Central memory CD8-positive, alpha-beta T cell (primary cell): ENCODE results near the gene CHP1.
"Not testable (repeated sequence)": the region's sequence is repeated elsewhere in the genome, so short reads cannot be mapped to it uniquely, and the experiment has no call there.

Experiments used
- ATAC-seq: fragments of 150-1000 bp; cut with Tn5 transposase; replicated peaks from 2 replicates; pipeline ENCODE4 v1.10.0; 2022; ENCODE audit warnings: mild to moderate bottlenecking, moderate FRiP score, moderate number of reproducible peaks; ENCODE audit not compliant: poor library complexity, severe bottlenecking; ENCODE audit errors: extremely low read depth
- DNase-seq, 2 donors: peaks; one replicate each; pipeline ENCODE4 v3.0.0; 2021; ENCODE audit warnings: low spot score in 2 of 2
- H3K27ac Mint-ChIP-seq: one replicate; pipeline ENCODE4 v1.8.0; 2022; ENCODE audit warnings: low read depth, mild to moderate bottlenecking, moderate library complexity, mixed read lengths
- H3K27me3 Mint-ChIP-seq: one replicate; pipeline ENCODE4 v1.8.0; 2022; ENCODE audit warnings: mixed read lengths
- H3K36me3 Mint-ChIP-seq: one replicate; pipeline ENCODE4 v1.8.0; 2022; ENCODE audit warnings: mild to moderate bottlenecking, moderate library complexity, mixed read lengths; ENCODE audit not compliant: insufficient read depth
- H3K4me1 Mint-ChIP-seq: one replicate; pipeline ENCODE4 v1.8.0; 2022; ENCODE audit warnings: mixed read lengths
- H3K4me3 Mint-ChIP-seq: one replicate; pipeline ENCODE4 v1.8.0; 2022; ENCODE audit warnings: mild to moderate bottlenecking, moderate library complexity, mixed read lengths
- H3K9me3 Mint-ChIP-seq: one replicate; pipeline ENCODE4 v1.8.0; 2022; ENCODE audit warnings: mixed read lengths

Gene CHP1

DNA sequence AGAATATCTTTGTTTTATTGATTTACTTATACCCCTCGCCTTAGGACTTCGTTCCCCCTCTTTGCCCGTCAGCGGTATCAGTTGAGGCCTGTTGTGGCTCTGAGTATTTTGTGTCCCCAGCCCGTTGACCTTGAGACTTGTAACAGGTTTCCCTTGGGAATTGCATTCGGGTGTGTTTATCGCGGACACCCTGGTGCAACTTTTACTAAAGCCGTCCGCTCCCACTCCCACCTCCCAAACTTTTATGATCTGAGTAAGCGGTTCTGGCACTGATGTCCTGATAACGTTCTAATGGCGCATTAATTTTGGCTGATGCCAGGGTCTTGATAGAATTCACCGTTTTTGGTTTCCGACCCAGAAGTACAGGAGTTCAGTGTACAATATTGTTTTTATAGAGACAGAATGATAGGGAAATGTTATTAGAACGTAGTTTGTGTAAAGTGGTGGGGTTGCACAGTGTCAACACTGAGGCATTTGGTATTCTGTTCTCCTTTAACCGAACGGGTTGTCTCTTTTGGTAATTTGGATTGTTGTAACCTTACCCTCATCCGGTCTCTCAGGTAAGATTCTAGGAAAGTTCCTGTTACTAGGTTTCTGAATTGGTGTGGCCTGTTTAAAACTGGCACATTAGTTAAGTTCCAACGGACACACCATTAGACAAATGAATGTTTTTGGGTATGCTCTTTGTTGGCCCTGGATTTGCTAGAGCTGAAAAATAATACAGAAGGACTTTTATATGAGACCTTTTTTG is 53.5 kb downstream of the CHP1 start:
- Mint-ChIP-seq H3K27me3 (no peaks in the 10 kb centered on the region), H3K4me3 (peak overlapping the region; percentile 96), H3K36me3 (peaks cover 60% of the 10 kb centered on the region), H3K9me3 (no peaks in the 10 kb centered on the region), H3K27ac (peak overlapping the region; percentile 99), H3K4me1 (peaks cover 42% of the 10 kb centered on the region)
- DNase-seq (no peak), ATAC-seq (no peak)

DNA sequence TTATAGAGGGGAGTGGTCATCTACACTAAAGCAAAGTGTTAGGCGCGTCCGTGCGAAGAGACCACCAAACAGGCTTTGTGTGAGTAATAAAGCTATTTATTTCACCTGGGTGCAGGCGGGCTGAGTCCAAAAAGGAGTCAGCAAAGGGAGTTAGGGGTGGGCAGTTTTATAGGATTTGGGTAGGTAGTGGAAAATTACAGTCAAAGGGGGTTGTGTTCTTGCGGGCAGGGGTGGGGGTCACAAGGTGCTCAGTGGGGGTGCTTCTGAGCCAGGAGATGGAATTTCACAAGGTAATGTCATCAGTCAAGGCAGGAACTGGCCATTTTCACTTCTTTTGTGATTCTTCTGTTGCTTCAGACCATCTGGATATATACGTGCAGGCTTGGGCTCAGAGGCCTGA is 54.2 kb downstream of the CHP1 start:
- H3K36me3 Mint-ChIP-seq: peaks cover 59% of the 10 kb centered on the region
- no peak for DNase-seq
- H3K9me3 Mint-ChIP-seq: no peaks in the 10 kb centered on the region
- H3K27me3 Mint-ChIP-seq: no peaks in the 10 kb centered on the region
- H3K4me3 Mint-ChIP-seq: peak overlapping the region; percentile 96
- ATAC-seq: no peak
- H3K4me1 Mint-ChIP-seq: peaks cover 42% of the 10 kb centered on the region
- peak overlapping the region; percentile 99 for H3K27ac Mint-ChIP-seq

DNA sequence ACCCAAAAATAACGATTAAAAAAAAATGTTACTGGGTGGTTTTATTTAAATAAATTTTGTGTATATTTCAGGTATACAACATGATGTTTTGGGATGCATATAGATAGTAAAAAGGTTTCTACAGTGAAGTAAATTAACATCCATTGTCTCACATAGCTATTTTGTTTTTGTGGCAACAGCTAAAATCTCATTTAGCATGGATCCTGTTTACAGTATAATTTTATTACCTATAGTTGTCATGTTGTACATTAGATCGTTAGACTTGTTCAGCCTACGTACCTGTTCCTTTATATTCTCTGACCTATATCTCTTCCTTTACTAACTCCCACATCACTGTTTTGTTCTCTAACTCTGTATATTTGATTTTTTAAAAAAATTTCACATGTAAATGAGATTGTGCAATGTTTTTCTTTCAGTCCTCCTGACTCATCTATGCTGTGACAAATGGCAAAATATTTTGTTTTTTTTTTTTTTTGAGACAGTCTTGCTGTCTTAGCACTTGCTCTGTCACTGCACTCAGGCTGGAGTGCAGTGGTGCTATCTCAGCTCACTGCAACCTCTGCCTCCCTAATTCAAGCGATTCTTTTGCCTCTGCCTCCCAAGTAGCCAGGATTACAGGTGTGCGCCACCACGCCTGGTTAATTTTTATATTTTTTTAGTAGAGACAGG is 55.7 kb downstream of the CHP1 start:
- H3K27me3 Mint-ChIP-seq: no peaks in the 10 kb centered on the region
- H3K4me1 Mint-ChIP-seq: peaks cover 42% of the 10 kb centered on the region
- no peak overlapping the region for H3K27ac Mint-ChIP-seq
- H3K4me3 Mint-ChIP-seq: no peak overlapping the region
- DNase-seq (no peak), ATAC-seq (no peak)
- H3K9me3 Mint-ChIP-seq: no peaks in the 10 kb centered on the region
- H3K36me3 Mint-ChIP-seq: peaks cover 61% of the 10 kb centered on the region

DNA sequence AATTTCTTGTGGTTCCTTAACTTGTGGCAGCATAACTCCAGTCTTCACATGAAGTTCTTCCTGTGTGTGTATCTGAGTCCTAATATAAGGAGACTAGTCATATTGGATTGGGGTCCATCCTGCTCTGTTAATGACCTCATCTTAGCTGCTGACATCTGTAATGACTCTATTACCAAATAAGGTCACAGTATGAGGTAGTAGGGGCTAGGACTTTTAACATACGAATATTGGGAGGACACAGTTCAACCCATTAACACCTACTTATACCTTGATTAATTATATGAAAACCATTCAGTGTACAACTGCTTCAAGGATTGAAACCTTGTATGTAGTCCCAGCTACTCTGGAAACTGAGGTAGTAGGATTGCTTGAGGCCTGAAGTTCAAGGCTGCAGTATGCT is 57.4 kb downstream of the CHP1 start:
- no peak overlapping the region for H3K27ac Mint-ChIP-seq
- ATAC-seq: no peak
- H3K4me3 Mint-ChIP-seq: no peak overlapping the region
- DNase-seq: no peak
- H3K36me3 Mint-ChIP-seq: peaks cover 63% of the 10 kb centered on the region
- H3K4me1 Mint-ChIP-seq: peaks cover 31% of the 10 kb centered on the region
- no peaks in the 10 kb centered on the region for H3K27me3 Mint-ChIP-seq
- H3K9me3 Mint-ChIP-seq: no peaks in the 10 kb centered on the region

DNA sequence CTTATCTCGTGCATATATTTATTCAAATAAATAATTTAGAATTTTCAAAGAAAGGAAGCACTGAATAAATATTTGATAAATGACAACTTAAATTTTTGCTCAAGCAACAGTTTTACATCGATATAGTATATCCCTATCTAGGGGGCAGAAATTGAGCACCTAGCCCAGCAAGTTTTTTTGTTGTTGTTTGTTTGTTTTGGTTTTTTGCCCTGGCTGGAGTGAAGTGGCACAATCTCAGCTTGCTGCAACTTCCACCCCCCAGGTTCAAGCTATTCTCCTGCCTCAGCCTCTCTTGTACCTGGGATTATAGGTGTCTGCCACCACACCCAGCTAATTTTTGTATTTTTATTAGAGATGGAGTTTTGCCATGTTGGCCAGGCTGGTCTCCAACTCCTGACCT is 58.9 kb downstream of the CHP1 start:
- H3K4me1 Mint-ChIP-seq: peaks cover 25% of the 10 kb centered on the region
- no peak for ATAC-seq
- H3K36me3 Mint-ChIP-seq: peaks cover 55% of the 10 kb centered on the region
- H3K4me3 Mint-ChIP-seq: no peak overlapping the region
- H3K27me3 Mint-ChIP-seq: no peaks in the 10 kb centered on the region
- DNase-seq: no peak
- no peak overlapping the region for H3K27ac Mint-ChIP-seq
- H3K9me3 Mint-ChIP-seq: no peaks in the 10 kb centered on the region

DNA sequence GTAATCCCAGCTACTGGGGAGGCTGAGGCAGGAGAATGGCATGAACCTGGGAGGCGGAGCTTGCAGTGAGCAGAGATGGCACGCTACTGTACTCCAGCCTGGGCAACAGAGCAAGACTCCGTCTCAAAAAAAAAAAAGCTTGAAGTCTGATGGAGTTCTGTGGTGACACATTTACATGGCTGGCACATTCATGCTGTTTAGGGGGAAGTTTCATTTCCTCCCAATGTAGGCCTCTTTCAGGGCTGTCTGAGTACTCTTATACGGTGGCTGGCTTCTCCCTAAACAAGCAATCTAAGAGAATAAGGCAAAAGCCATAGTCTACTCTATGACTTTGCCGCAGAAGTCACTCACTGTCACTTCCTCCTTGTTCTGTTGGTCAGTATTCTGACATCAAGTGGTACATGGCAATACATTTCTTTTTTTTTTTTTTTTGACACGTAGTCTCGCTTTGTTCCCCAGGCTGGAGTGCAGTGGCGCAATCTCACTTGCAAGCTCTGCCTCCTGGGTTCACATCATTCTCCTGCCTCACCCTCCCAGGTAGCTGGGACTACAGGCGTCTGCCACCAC is 60.1 kb downstream of the CHP1 start:
- no peak overlapping the region for H3K27ac Mint-ChIP-seq
- ATAC-seq (no peak), DNase-seq (no peak)
- peaks cover 52% of the 10 kb centered on the region for H3K36me3 Mint-ChIP-seq
- H3K4me3 Mint-ChIP-seq: no peak overlapping the region
- peaks cover 18% of the 10 kb centered on the region for H3K4me1 Mint-ChIP-seq
- H3K27me3 Mint-ChIP-seq: no peaks in the 10 kb centered on the region
- no peaks in the 10 kb centered on the region for H3K9me3 Mint-ChIP-seq

DNA sequence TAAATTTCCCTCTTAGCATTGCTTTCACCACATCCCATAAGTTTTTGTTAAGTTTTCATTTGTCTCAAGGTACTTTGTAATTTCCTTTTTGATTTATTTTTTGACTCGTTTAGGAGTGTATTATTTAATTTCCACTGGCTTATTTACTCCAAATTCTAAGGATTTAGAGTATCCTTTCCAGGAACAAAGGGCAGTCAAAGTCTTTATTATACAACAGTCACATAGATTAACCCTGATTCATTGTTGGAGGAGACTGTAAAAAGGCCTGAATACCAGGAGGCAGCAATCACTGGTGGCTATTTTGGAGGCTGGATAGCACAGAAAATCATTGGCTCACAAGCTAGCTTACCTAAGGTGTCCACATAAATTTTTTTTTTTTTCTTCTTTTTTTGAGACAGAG is 61.5 kb downstream of the CHP1 start:
- no peak for ATAC-seq

DNA sequence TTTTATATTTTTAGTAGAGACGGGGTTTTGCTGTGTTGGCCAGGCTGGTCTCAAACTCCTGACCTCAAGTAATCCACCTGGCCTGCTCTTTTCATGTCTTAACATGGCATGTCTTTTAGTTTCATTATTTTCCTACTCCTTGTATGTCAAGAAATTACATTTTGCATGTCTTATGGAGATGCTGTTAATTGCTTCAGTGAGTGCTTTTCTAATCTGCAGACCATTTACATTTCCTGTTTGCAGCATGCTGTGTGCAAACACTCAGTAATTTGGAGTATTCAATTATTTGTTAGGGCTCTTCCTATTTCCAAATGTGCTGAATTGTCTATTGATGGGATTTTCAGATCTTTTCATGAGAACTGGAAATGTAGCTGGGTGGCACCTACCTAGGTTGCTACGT is 70.1 kb downstream of the CHP1 start:
- ATAC-seq, H3K9me3 Mint-ChIP-seq, H3K27me3 Mint-ChIP-seq, H3K4me3 Mint-ChIP-seq, DNase-seq: not testable (repeated sequence)
- H3K4me1 Mint-ChIP-seq: peaks cover 12% of the 10 kb centered on the region
- H3K36me3 Mint-ChIP-seq: peaks cover 22% of the 10 kb centered on the region
- H3K27ac Mint-ChIP-seq: peak overlapping the region; percentile 49

More for the DNA sequence above, 61.5 kb downstream of the CHP1 start:
- Mint-ChIP-seq H3K4me1 (peaks cover 13% of the 10 kb centered on the region), H3K36me3 (peaks cover 41% of the 10 kb centered on the region), H3K4me3 (no peak overlapping the region), H3K27ac (no peak overlapping the region), H3K27me3 (no peaks in the 10 kb centered on the region), H3K9me3 (no peaks in the 10 kb centered on the region)
- DNase-seq: no peak

DNA sequence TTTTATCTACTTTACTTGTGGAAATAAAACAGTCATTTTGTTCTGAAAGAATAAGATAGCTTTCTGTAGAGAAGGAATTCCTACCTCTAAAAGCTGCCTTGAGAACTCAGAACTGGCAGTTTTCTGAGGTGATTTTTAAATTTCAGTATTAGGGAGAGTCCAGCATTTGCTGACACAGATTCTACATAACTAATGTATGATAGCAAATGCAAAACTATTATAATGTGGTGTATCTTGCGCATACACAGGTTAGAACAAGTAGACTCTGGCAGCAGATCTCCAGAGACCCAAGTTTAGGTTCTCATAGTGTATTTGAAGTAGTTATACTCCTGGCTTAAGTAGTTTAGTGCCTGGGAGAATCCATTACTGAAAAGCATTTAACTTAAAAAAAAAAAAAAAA is 70.5 kb downstream of the CHP1 start:
- peaks cover 12% of the 10 kb centered on the region for H3K4me1 Mint-ChIP-seq
- peaks cover 22% of the 10 kb centered on the region for H3K36me3 Mint-ChIP-seq
- no peak for ATAC-seq
- no peak for DNase-seq
- no peak overlapping the region for H3K4me3 Mint-ChIP-seq
- no peaks in the 10 kb centered on the region for H3K27me3 Mint-ChIP-seq
- H3K9me3 Mint-ChIP-seq: no peaks in the 10 kb centered on the region
- peak overlapping the region; percentile 49 for H3K27ac Mint-ChIP-seq

DNA sequence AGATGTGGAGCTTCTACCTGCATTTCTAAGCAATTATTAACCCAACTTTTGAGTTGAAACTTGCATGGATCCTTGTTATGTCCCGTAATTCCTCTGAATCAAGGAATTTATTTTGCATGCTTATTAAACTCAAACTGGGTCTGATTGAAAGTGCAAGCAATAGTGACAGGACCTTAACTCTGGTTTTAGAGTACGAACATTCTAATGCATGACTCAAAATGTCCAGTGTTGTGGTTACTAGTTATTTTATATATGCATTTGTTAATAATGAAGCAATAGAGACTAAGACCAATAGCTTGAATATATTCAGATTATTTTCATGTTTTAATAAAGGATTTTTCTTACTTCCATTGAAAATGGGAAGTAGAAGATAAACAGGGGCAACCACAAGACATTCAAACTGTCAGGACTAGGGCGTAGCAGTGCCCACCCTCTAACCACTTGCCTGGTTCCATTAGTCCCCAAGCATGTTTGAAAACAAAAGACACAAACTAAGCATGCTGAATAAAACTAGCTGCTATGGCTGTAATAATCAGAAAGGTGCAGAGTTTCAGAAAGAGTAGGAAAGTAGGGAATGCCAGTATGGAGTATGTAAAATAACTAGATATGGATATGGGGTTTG is 73.2 kb downstream of the CHP1 start:
- peaks cover 12% of the 10 kb centered on the region for H3K4me1 Mint-ChIP-seq
- H3K27ac Mint-ChIP-seq: no peak overlapping the region
- H3K36me3 Mint-ChIP-seq: peaks cover 6% of the 10 kb centered on the region
- no peak overlapping the region for H3K4me3 Mint-ChIP-seq
- no peak for ATAC-seq
- no peaks in the 10 kb centered on the region for H3K27me3 Mint-ChIP-seq
- DNase-seq: no peak
- H3K9me3 Mint-ChIP-seq: no peaks in the 10 kb centered on the region

DNA sequence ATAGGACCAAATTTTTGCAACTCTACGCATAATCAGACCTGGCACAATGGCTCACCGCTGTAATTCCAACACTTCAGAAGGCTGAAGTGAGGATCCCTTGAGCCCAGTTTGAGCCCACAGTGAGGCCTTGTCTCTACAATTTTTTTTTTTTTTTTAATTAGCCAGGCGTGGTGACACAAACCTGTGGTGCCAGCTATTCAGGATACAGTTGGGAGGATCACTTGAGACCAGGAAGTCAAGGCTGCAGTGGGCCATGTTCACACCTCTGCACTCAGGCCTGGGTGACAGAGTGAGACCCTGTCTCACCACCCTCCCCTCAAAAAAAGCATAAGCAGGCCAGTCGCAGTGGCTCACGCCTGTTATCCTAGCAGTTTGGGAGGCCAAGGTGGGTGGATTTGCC is 76.6 kb downstream of the CHP1 start:
- H3K4me3 Mint-ChIP-seq: no peak overlapping the region
- H3K36me3 Mint-ChIP-seq: peaks cover 5% of the 10 kb centered on the region
- ATAC-seq: no peak
- DNase-seq: no peak
- no peaks in the 10 kb centered on the region for H3K9me3 Mint-ChIP-seq
- H3K4me1 Mint-ChIP-seq: peaks cover 3% of the 10 kb centered on the region
- no peak overlapping the region for H3K27ac Mint-ChIP-seq
- H3K27me3 Mint-ChIP-seq: no peaks in the 10 kb centered on the region

DNA sequence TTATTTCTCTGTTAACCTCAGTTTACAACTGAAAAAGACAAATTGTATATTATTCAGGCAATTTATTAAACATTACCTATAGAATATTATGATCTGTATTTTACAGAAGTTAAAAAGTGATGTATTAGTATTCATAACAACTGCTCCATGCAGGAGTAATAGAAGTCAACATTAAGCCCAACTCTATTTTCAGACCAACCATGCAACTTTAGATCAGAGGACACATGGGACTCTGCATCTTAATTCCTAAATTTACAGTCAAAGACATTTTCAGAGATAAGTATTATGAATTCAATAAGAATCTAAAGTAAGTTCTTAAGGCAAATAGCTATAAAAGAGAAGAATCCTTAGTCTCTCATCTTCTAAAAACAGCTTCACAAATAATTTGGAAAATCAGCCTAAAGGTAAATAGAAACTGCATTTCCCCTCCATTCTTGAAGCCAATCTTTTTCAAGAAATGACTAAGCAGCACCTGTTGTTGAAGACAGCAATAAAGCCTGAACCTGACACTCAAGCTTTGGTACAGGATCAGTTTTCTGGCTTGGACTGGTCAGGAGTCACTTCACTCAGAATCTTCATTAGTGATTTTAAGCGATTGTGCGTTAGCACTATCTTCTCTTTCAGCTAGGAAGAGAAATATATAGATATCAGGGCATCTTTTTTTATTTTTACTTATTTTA is 78.3 kb downstream of the CHP1 start:
- ATAC-seq (no peak), DNase-seq (no peak)
- Mint-ChIP-seq H3K9me3 (no peaks in the 10 kb centered on the region), H3K36me3 (peaks cover 6% of the 10 kb centered on the region), H3K4me3 (no peak overlapping the region), H3K4me1 (no peaks in the 10 kb centered on the region), H3K27me3 (no peaks in the 10 kb centered on the region), H3K27ac (no peak overlapping the region)
